BJ (cell line): ENCODE results near the gene MYO3B. TPM values are rescaled to one million over a fixed set of nuclear protein-coding genes. Genes with fewer than 3 reads are reported as not detected.

ENCODE experiments used
- CTCF ChIA-PET: fragments of 350-600 bp; formaldehyde crosslinking; extraction: SDS; loops from one replicate; lab custom pipeline; 2021; ENCODE audit warnings: antibody characterized with exemption, inconsistent platforms; lab: Yijun Ruan, JAX
- POLR2A ChIA-PET: fragments of 300-600 bp; sonication (Branson Sonifier 250); formaldehyde crosslinking; extraction: SDS; loops from one replicate; lab custom pipeline; 2021; ENCODE audit warnings: antibody characterized with exemption; lab: Charles Lee
- DNase-seq: peaks from one replicate; pipeline ENCODE4 v3.0.0-alpha.2; 2011; ENCODE audit warnings: low read depth
- H3K27me3 ChIP-seq: 2 replicates; pipeline ENCODE4 v1.6.0; 2011; ENCODE audit warnings: low read length; ENCODE audit not compliant: control insufficient read depth, insufficient read depth
- H3K36me3 ChIP-seq: 2 replicates; pipeline ENCODE4 v1.5.1; 2011; ENCODE audit warnings: low read length; ENCODE audit not compliant: control insufficient read depth, insufficient read depth
- H3K4me3 ChIP-seq: 2 replicates; pipeline ENCODE4 v1.5.1; 2011; ENCODE audit warnings: low read depth, mild to moderate bottlenecking, control low read depth, low read length
- CTCF ChIP-seq: IDR thresholded peaks from 2 replicates; pipeline ENCODE4 v1.5.1; 2011; ENCODE audit warnings: low read depth, mild to moderate bottlenecking, control low read depth, inconsistent platforms, low read length, moderate library complexity; ENCODE audit not compliant: insufficient read depth
- polyA plus RNA-seq: library from polyadenylated mRNA; depleted of rRNA; stranded (reverse); fragments of >200 nt; gene quantifications from 2 replicates; pipeline ENCODE4 v1.2.3, GENCODE V29; 2011

Gene MYO3B
- polyA plus RNA-seq, 1 experiment, result not detected

GRCh38 chr2:170488807-170489206 lies 310.9 kb downstream of the MYO3B start:
- no peak for DNase-seq
- H3K36me3 ChIP-seq, result no peaks in the 10 kb centered on the region
- TF ChIP-seq CTCF, result no peak
- no peaks in the 10 kb centered on the region for H3K27me3 ChIP-seq
- ChIA-PET POLR2A (no interaction called here), CTCF (no interaction called here)
- H3K4me3 ChIP-seq, result no peak overlapping the region

- Histone ChIP-seq H3K36me3 (no peaks in the 10 kb centered on the region), H3K27me3 (no peaks in the 10 kb centered on the region), H3K4me3 (no peak overlapping the region)
- ChIA-PET POLR2A (no interaction called here), CTCF (interaction anchor here (0.6 kb wide), 1 partner anchor 1231 kb away, joined by 3 read pairs; no protein-coding TSS in a partner anchor)
- DNase-seq, result no peak
- TF ChIP-seq CTCF, result no peak
Measured at GRCh38 chr2:170492010-170492409, 314.1 kb downstream of the MYO3B start.

GRCh38 chr2:170493426-170494097 lies 315.6 kb downstream of the MYO3B start:
- no peak for DNase-seq
- Histone ChIP-seq H3K27me3 (no peaks in the 10 kb centered on the region), H3K4me3 (no peak overlapping the region), H3K36me3 (no peaks in the 10 kb centered on the region)
- POLR2A ChIA-PET, result no interaction called here
- no peak for TF ChIP-seq CTCF
- CTCF ChIA-PET, result no interaction called here

- H3K36me3 ChIP-seq, result no peaks in the 10 kb centered on the region
- TF ChIP-seq CTCF, result no peak
- no peaks in the 10 kb centered on the region for H3K27me3 ChIP-seq
- ChIA-PET CTCF (interaction anchor here (0.7 kb wide), 1 partner anchor 975 kb away, joined by 3 read pairs; no protein-coding TSS in a partner anchor), POLR2A (no interaction called here)
- H3K4me3 ChIP-seq, result no peak overlapping the region
- DNase-seq, result no peak
Measured at GRCh38 chr2:170495896-170496295, 317.9 kb downstream of the MYO3B start.

GRCh38 chr2:170498619-170499018 lies 320.7 kb downstream of the MYO3B start:
- DNase-seq, result no peak
- Histone ChIP-seq H3K36me3 (no peaks in the 10 kb centered on the region), H3K27me3 (no peaks in the 10 kb centered on the region), H3K4me3 (no peak overlapping the region)
- ChIA-PET POLR2A (no interaction called here), CTCF (interaction anchor here (0.8 kb wide), 1 partner anchor 29 kb away, joined by 3 read pairs; no protein-coding TSS in a partner anchor)
- no peak for TF ChIP-seq CTCF
